GM21423 (cell line): ENCODE data around the gene LDB2.

Experiments
- ATAC-seq: cut with Tn5 transposase; IDR thresholded peaks from one replicate; pipeline ENCODE4 v1.9.1; 2021; ENCODE audit warnings: mild to moderate bottlenecking, moderate library complexity; ENCODE audit not compliant: unreplicated experiment

LDB2 gene

GRCh38 chr4:16844816-16845586 lies 53.4 kb downstream of the LDB2 start:
- ATAC-seq: no peak

- no peak for ATAC-seq
Measured at GRCh38 chr4:16843831-16844508, 54.5 kb downstream of the LDB2 start.

GRCh38 chr4:16838226-16838875 lies 60.1 kb downstream of the LDB2 start:
- ATAC-seq: no peak

GRCh38 chr4:16837475-16837874 lies 61.0 kb downstream of the LDB2 start:
- ATAC-seq: no peak

- ATAC-seq: no peak
Measured at GRCh38 chr4:16836324-16836723, 62.1 kb downstream of the LDB2 start.

- ATAC-seq: no peak
Measured at GRCh38 chr4:16835597-16836247, 62.7 kb downstream of the LDB2 start.

- no peak for ATAC-seq
Measured at GRCh38 chr4:16834814-16835213, 63.6 kb downstream of the LDB2 start.

GRCh38 chr4:16833722-16834121 lies 64.7 kb downstream of the LDB2 start:
- no peak for ATAC-seq

- ATAC-seq: no peak
Measured at GRCh38 chr4:16830081-16830480, 68.4 kb downstream of the LDB2 start.

GRCh38 chr4:16827794-16828724 lies 70.4 kb downstream of the LDB2 start:
- ATAC-seq: no peak

GRCh38 chr4:16827045-16827444 lies 71.4 kb downstream of the LDB2 start:
- ATAC-seq: no peak

- no peak for ATAC-seq
Measured at GRCh38 chr4:16826406-16826910, 72.0 kb downstream of the LDB2 start.

GRCh38 chr4:16824278-16824806 lies 74.1 kb downstream of the LDB2 start:
- no peak for ATAC-seq

- no peak for ATAC-seq
Measured at GRCh38 chr4:16820329-16820728, 78.1 kb downstream of the LDB2 start.

- no peak for ATAC-seq
Measured at GRCh38 chr4:16819652-16820051, 78.8 kb downstream of the LDB2 start.

GRCh38 chr4:16818005-16818404 lies 80.4 kb downstream of the LDB2 start:
- no peak for ATAC-seq

GRCh38 chr4:16817286-16817685 lies 81.2 kb downstream of the LDB2 start:
- no peak for ATAC-seq

GRCh38 chr4:16814361-16814760 lies 84.1 kb downstream of the LDB2 start:
- no peak for ATAC-seq

- no peak for ATAC-seq
Measured at GRCh38 chr4:16812041-16812440, 86.4 kb downstream of the LDB2 start.

- ATAC-seq: no peak
Measured at GRCh38 chr4:16809943-16810342, 88.5 kb downstream of the LDB2 start.
